ENCODE data around the gene MEI1.

Gene MEI1

GRCh38 chr22:41656556-41656955 lies 42.7 kb upstream of the MEI1 start:
- H3K4me1 ChIP-seq (ENCODE audit: low read length) = no peaks in the 10 kb centered on the region
- peaks cover 75% of the 10 kb centered on the region for H3K36me3 ChIP-seq (replicated peaks; ENCODE audit: low read depth, low read length)
- H3K27me3 ChIP-seq (ENCODE audit: low read depth, low read length) = no peaks in the 10 kb centered on the region
- no peak overlapping the region for H3K4me3 ChIP-seq (ENCODE audit: low read length)
- no peak overlapping the region for H3K4me2 ChIP-seq (ENCODE audit: low read length)
- peaks cover 4% of the 10 kb centered on the region; the same call in 1 of the 2 replicates for H4K20me1 ChIP-seq (ENCODE audit: insufficient read depth, low read length)
- H3K79me2 ChIP-seq (ENCODE audit: low read length) = peaks cover 12% of the 10 kb centered on the region; the same call in 1 of the 2 replicates
- TF ChIP-seq, protein P1, sequence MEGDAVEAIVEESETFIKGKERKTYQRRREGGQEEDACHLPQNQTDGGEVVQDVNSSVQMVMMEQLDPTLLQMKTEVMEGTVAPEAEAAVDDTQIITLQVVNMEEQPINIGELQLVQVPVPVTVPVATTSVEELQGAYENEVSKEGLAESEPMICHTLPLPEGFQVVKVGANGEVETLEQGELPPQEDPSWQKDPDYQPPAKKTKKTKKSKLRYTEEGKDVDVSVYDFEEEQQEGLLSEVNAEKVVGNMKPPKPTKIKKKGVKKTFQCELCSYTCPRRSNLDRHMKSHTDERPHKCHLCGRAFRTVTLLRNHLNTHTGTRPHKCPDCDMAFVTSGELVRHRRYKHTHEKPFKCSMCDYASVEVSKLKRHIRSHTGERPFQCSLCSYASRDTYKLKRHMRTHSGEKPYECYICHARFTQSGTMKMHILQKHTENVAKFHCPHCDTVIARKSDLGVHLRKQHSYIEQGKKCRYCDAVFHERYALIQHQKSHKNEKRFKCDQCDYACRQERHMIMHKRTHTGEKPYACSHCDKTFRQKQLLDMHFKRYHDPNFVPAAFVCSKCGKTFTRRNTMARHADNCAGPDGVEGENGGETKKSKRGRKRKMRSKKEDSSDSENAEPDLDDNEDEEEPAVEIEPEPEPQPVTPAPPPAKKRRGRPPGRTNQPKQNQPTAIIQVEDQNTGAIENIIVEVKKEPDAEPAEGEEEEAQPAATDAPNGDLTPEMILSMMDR (IDR thresholded peaks at IDR 0.05; ENCODE audit: low read depth, low read length) = no peak
- TF ChIP-seq EZH2phosphoT487 (IDR thresholded peaks at IDR 0.05; ENCODE audit: low read depth) = no peak
- no peak overlapping the region for H3K9ac ChIP-seq (ENCODE audit: low read length)
- no peak overlapping the region for H2AFZ ChIP-seq (ENCODE audit: low read depth, low read length)
- H3K9me3 ChIP-seq (ENCODE audit: insufficient read depth, low read length) = no peaks in the 10 kb centered on the region
- H3K27ac ChIP-seq (ENCODE audit: low read length) = no peak overlapping the region

GRCh38 chr22:41657709-41658108 lies 41.6 kb upstream of the MEI1 start:
- Histone ChIP-seq H3K9me3 (ENCODE audit: insufficient read depth, low read length) (no peaks in the 10 kb centered on the region), H3K9ac (ENCODE audit: low read length) (no peak overlapping the region), H3K4me3 (ENCODE audit: low read length) (no peak overlapping the region), H4K20me1 (ENCODE audit: insufficient read depth, low read length) (peaks cover 4% of the 10 kb centered on the region; the same call in 1 of the 2 replicates), H3K36me3 (replicated peaks; ENCODE audit: low read depth, low read length) (peaks cover 75% of the 10 kb centered on the region), H3K4me2 (ENCODE audit: low read length) (no peak overlapping the region), H3K27me3 (ENCODE audit: low read depth, low read length) (no peaks in the 10 kb centered on the region), H3K4me1 (ENCODE audit: low read length) (no peaks in the 10 kb centered on the region), H3K27ac (ENCODE audit: low read length) (no peak overlapping the region), H3K79me2 (ENCODE audit: low read length) (peaks cover 8% of the 10 kb centered on the region; the same call in 1 of the 2 replicates), H2AFZ (ENCODE audit: low read depth, low read length) (no peak overlapping the region)
- TF ChIP-seq, protein P1 (IDR thresholded peaks at IDR 0.05; ENCODE audit: low read depth, low read length) = no peak
- no peak for TF ChIP-seq EZH2phosphoT487 (IDR thresholded peaks at IDR 0.05; ENCODE audit: low read depth)

GRCh38 chr22:41658869-41659268 lies 40.4 kb upstream of the MEI1 start:
- Histone ChIP-seq H3K27ac (ENCODE audit: low read length) (no peak overlapping the region), H2AFZ (ENCODE audit: low read depth, low read length) (no peak overlapping the region), H3K4me2 (ENCODE audit: low read length) (no peak overlapping the region), H3K27me3 (ENCODE audit: low read depth, low read length) (no peaks in the 10 kb centered on the region), H4K20me1 (ENCODE audit: insufficient read depth, low read length) (peaks cover 4% of the 10 kb centered on the region; the same call in 1 of the 2 replicates), H3K4me3 (ENCODE audit: low read length) (no peak overlapping the region), H3K9ac (ENCODE audit: low read length) (no peak overlapping the region), H3K9me3 (ENCODE audit: insufficient read depth, low read length) (no peaks in the 10 kb centered on the region), H3K36me3 (replicated peaks; ENCODE audit: low read depth, low read length) (peaks cover 73% of the 10 kb centered on the region), H3K4me1 (ENCODE audit: low read length) (no peaks in the 10 kb centered on the region), H3K79me2 (ENCODE audit: low read length) (0 out of 2 replicates have a peak, but pooled peaks cover 4% of the 10 kb centered on the region)
- TF ChIP-seq, protein P1 (IDR thresholded peaks at IDR 0.05; ENCODE audit: low read depth, low read length) = no peak
- no peak for TF ChIP-seq EZH2phosphoT487 (IDR thresholded peaks at IDR 0.05; ENCODE audit: low read depth)

DNA sequence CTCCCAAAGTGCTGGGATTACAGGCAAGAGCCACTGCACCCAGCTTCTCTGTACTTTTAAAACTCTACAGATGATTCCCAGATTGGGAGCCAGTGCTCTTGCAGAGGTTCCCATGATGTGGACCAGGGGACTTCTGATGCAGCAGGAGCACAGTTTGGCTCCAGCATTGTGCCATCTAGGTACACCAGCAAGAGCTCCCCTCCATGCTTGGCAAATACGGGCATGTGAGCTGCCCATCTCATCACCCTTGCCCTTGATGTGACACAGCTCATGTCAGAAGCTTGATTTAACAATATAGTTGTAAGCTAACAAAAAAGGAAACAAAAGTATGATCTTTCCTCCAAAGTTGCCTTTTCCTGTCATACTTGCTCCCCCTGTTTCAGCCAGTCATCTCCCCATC lies 39.4 kb upstream of the MEI1 start:
- Histone ChIP-seq H3K4me1 (ENCODE audit: low read length) (no peaks in the 10 kb centered on the region), H3K79me2 (ENCODE audit: low read length) (0 out of 2 replicates have a peak, but pooled peaks cover 4% of the 10 kb centered on the region), H2AFZ (ENCODE audit: low read depth, low read length) (no peak overlapping the region), H3K36me3 (replicated peaks; ENCODE audit: low read depth, low read length) (peaks cover 72% of the 10 kb centered on the region), H3K9ac (ENCODE audit: low read length) (no peak overlapping the region), H3K27me3 (ENCODE audit: low read depth, low read length) (no peaks in the 10 kb centered on the region), H3K4me3 (ENCODE audit: low read length) (no peak overlapping the region), H3K4me2 (ENCODE audit: low read length) (no peak overlapping the region), H3K9me3 (ENCODE audit: insufficient read depth, low read length) (no peaks in the 10 kb centered on the region), H4K20me1 (ENCODE audit: insufficient read depth, low read length) (peaks cover 4% of the 10 kb centered on the region; the same call in 1 of the 2 replicates), H3K27ac (ENCODE audit: low read length) (no peak overlapping the region)
- TF ChIP-seq EZH2phosphoT487 (IDR thresholded peaks at IDR 0.05; ENCODE audit: low read depth) = no peak
- TF ChIP-seq, protein P1 (IDR thresholded peaks at IDR 0.05; ENCODE audit: low read depth, low read length) = no peak

Measured in OCI-LY3 (cell line).